Measurements from ENCODE around the gene TTC7B. TPM values are rescaled to one million over a fixed set of nuclear protein-coding genes. Genes with fewer than 3 reads are reported as not detected.

TTC7B gene
- total and polyA plus RNA-seq, 7 donors: 5.5 to 70.9 (median 46.8) TPM

- H3K4me3 ChIP-seq: no peak overlapping the region
- DNase-seq: no peak
- H3K27ac ChIP-seq: peak overlapping the region; percentile 76 to 89 (median 84)
- no peaks in the 10 kb centered on the region for H3K27me3 ChIP-seq
- 83 to 86% methylated on average over 9 of the region's 9 CpGs for WGBS, 2 donors
- H3K36me3 ChIP-seq: no peaks in the 10 kb centered on the region
- TF ChIP-seq EP300 (IDR thresholded peaks at IDR 0.05) (no peak), POLR2AphosphoS5 (IDR thresholded peaks at IDR 0.05) (no peak), POLR2A (IDR thresholded peaks at IDR 0.05) (no peak), CTCF (IDR thresholded peaks at IDR 0.05) (no peak)
- no peaks in the 10 kb centered on the region for H3K9me3 ChIP-seq
- peaks cover 0 to 79% (median 53%) of the 10 kb centered on the region in 4 donors for H3K4me1 ChIP-seq
- intact Hi-C loops (cut with DNase I): no loop called here
These were observed 269.5 kb downstream of the TTC7B start for GRCh38 chr14:90546767-90547166.

- intact Hi-C loops (cut with DNase I): no loop called here
- Histone ChIP-seq H3K36me3 (peaks cover 0 to 3% (median 1%) of the 10 kb centered on the region in 4 donors), H3K4me1 (peaks cover 0 to 73% (median 47%) of the 10 kb centered on the region in 4 donors), H3K27ac (peak overlapping the region; percentile 76 to 89 (median 84)), H3K9me3 (no peaks in the 10 kb centered on the region), H3K27me3 (no peaks in the 10 kb centered on the region), H3K4me3 (no peak overlapping the region)
- WGBS, 2 donors: 84 to 87% methylated on average over 10 of the region's 10 CpGs
- peak; percentile 88 for DNase-seq
- TF ChIP-seq POLR2A (IDR thresholded peaks at IDR 0.05) (no peak), EP300 (IDR thresholded peaks at IDR 0.05) (no peak), POLR2AphosphoS5 (IDR thresholded peaks at IDR 0.05) (peak in 2 of 4 donors; percentile 34 to 47), CTCF (IDR thresholded peaks at IDR 0.05) (no peak)
These were observed 270.1 kb downstream of the TTC7B start for GRCh38 chr14:90545966-90546751.

- Histone ChIP-seq H3K27me3 (no peaks in the 10 kb centered on the region), H3K4me1 (peaks cover 0 to 66% (median 40%) of the 10 kb centered on the region in 4 donors), H3K9me3 (no peaks in the 10 kb centered on the region), H3K36me3 (peaks cover 0 to 11% (median 2%) of the 10 kb centered on the region in 4 donors), H3K27ac (peak overlapping the region; percentile 76 to 89 (median 84)), H3K4me3 (no peak overlapping the region)
- 86 to 94% methylated on average over 3 of the region's 3 CpGs for WGBS, 2 donors
- no peak for DNase-seq
- intact Hi-C loops (cut with DNase I): no loop called here
- TF ChIP-seq EP300 (IDR thresholded peaks at IDR 0.05) (no peak), POLR2A (IDR thresholded peaks at IDR 0.05) (no peak), POLR2AphosphoS5 (IDR thresholded peaks at IDR 0.05) (no peak), CTCF (IDR thresholded peaks at IDR 0.05) (no peak)
These were observed 270.8 kb downstream of the TTC7B start for GRCh38 chr14:90545382-90545781.

- H3K36me3 ChIP-seq: peaks cover 0 to 15% (median 2%) of the 10 kb centered on the region in 4 donors
- DNase-seq: no peak
- peak overlapping the region; percentile 76 to 89 (median 84) for H3K27ac ChIP-seq
- no peaks in the 10 kb centered on the region for H3K9me3 ChIP-seq
- H3K27me3 ChIP-seq: no peaks in the 10 kb centered on the region
- intact Hi-C loops (cut with DNase I): no loop called here
- H3K4me1 ChIP-seq: peaks cover 0 to 61% (median 38%) of the 10 kb centered on the region in 4 donors
- WGBS, 2 donors: 77 to 83% methylated on average over 8 of the region's 8 CpGs
- TF ChIP-seq POLR2A (IDR thresholded peaks at IDR 0.05) (no peak), EP300 (IDR thresholded peaks at IDR 0.05) (no peak), CTCF (IDR thresholded peaks at IDR 0.05) (no peak), POLR2AphosphoS5 (IDR thresholded peaks at IDR 0.05) (no peak)
- no peak overlapping the region for H3K4me3 ChIP-seq
These were observed 271.3 kb downstream of the TTC7B start for GRCh38 chr14:90544971-90545370.
